Measurements from ENCODE around the gene TUBA1C.
"Not testable (repeated sequence)": the region's sequence is repeated elsewhere in the genome, so short reads cannot be mapped to it uniquely, and the experiment has no call there.

Gene TUBA1C

GRCh38 chr12:49255857-49256637, 8.8 kb upstream of the TUBA1C start:
- no peaks in the 10 kb centered on the region for H3K9me3 ChIP-seq (ENCODE audit: control insufficient read depth, low read length)
- H3K4me3 ChIP-seq (ENCODE audit: extremely low read depth, insufficient read depth, low read length, poor library complexity, severe bottlenecking): no peak overlapping the region
- 89 to 100% methylated on average over 4 to 8 of the region's 11 CpGs for WGBS, 2 experiments (ENCODE audit: insufficient coverage in 2 of 2)
- H3K36me3 ChIP-seq (ENCODE audit: control insufficient read depth, insufficient read depth, low read length): no peaks in the 10 kb centered on the region
- no peak overlapping the region for H3K27ac ChIP-seq (ENCODE audit: low read depth, low read length, severe bottlenecking)
- H3K4me1 ChIP-seq (ENCODE audit: control insufficient read depth, insufficient read depth, low read length, poor library complexity, severe bottlenecking): peaks cover 8% of the 10 kb centered on the region

GRCh38 chr12:49257508-49258184, 7.2 kb upstream of the TUBA1C start:
- not testable (repeated sequence) for H3K9me3 ChIP-seq (ENCODE audit: control insufficient read depth, low read length); H3K4me1 ChIP-seq (ENCODE audit: control insufficient read depth, insufficient read depth, low read length, poor library complexity, severe bottlenecking); H3K4me3 ChIP-seq (ENCODE audit: extremely low read depth, insufficient read depth, low read length, poor library complexity, severe bottlenecking); H3K27ac ChIP-seq (ENCODE audit: low read depth, low read length, severe bottlenecking); H3K36me3 ChIP-seq (ENCODE audit: control insufficient read depth, insufficient read depth, low read length)
- 95 to 98% methylated on average over 7 of the region's 10 CpGs for WGBS, 2 experiments (ENCODE audit: insufficient coverage in 2 of 2)

GRCh38 chr12:49259452-49259851, 5.4 kb upstream of the TUBA1C start:
- WGBS, 2 experiments (ENCODE audit: insufficient coverage in 2 of 2): 86% methylated on average over 2 of the region's 4 CpGs; no CpG with 5 or more reads in 1 of the 2 experiments
- Histone ChIP-seq H3K4me1 (ENCODE audit: control insufficient read depth, insufficient read depth, low read length, poor library complexity, severe bottlenecking) (peaks cover 8% of the 10 kb centered on the region), H3K9me3 (ENCODE audit: control insufficient read depth, low read length) (no peaks in the 10 kb centered on the region), H3K27ac (ENCODE audit: low read depth, low read length, severe bottlenecking) (no peak overlapping the region), H3K36me3 (ENCODE audit: control insufficient read depth, insufficient read depth, low read length) (no peaks in the 10 kb centered on the region), H3K4me3 (ENCODE audit: extremely low read depth, insufficient read depth, low read length, poor library complexity, severe bottlenecking) (no peak overlapping the region)

GRCh38 chr12:49260166-49260565, 4.7 kb upstream of the TUBA1C start:
- Histone ChIP-seq H3K36me3 (ENCODE audit: control insufficient read depth, insufficient read depth, low read length) (no peaks in the 10 kb centered on the region), H3K27ac (ENCODE audit: low read depth, low read length, severe bottlenecking) (no peak overlapping the region), H3K4me3 (ENCODE audit: extremely low read depth, insufficient read depth, low read length, poor library complexity, severe bottlenecking) (no peak overlapping the region), H3K4me1 (ENCODE audit: control insufficient read depth, insufficient read depth, low read length, poor library complexity, severe bottlenecking) (peaks cover 8% of the 10 kb centered on the region), H3K9me3 (ENCODE audit: control insufficient read depth, low read length) (no peaks in the 10 kb centered on the region)
- WGBS, 2 experiments (ENCODE audit: insufficient coverage in 2 of 2): 88 to 91% methylated on average over 2 of the region's 3 CpGs

- H3K4me1 ChIP-seq (ENCODE audit: control insufficient read depth, insufficient read depth, low read length, poor library complexity, severe bottlenecking): peaks cover 8% of the 10 kb centered on the region
- H3K36me3 ChIP-seq (ENCODE audit: control insufficient read depth, insufficient read depth, low read length): peaks cover 2% of the 10 kb centered on the region
- H3K4me3 ChIP-seq (ENCODE audit: extremely low read depth, insufficient read depth, low read length, poor library complexity, severe bottlenecking): no peak overlapping the region
- WGBS, 2 experiments (ENCODE audit: insufficient coverage in 2 of 2): 93 to 96% methylated on average over 9 to 11 of the region's 11 CpGs
- H3K27ac ChIP-seq (ENCODE audit: low read depth, low read length, severe bottlenecking): no peak overlapping the region
- H3K9me3 ChIP-seq (ENCODE audit: control insufficient read depth, low read length): no peaks in the 10 kb centered on the region
Measured at GRCh38 chr12:49260571-49261363, 4.1 kb upstream of the TUBA1C start.

GRCh38 chr12:49261721-49262120, 3.2 kb upstream of the TUBA1C start:
- WGBS, 2 experiments (ENCODE audit: insufficient coverage in 2 of 2): 90% methylated on average over 2 of the region's 2 CpGs; no CpG with 5 or more reads in 1 of the 2 experiments
- no peak overlapping the region for H3K4me3 ChIP-seq (ENCODE audit: extremely low read depth, insufficient read depth, low read length, poor library complexity, severe bottlenecking)
- H3K4me1 ChIP-seq (ENCODE audit: control insufficient read depth, insufficient read depth, low read length, poor library complexity, severe bottlenecking): peaks cover 8% of the 10 kb centered on the region
- H3K36me3 ChIP-seq (ENCODE audit: control insufficient read depth, insufficient read depth, low read length): peaks cover 12% of the 10 kb centered on the region
- no peaks in the 10 kb centered on the region for H3K9me3 ChIP-seq (ENCODE audit: control insufficient read depth, low read length)
- H3K27ac ChIP-seq (ENCODE audit: low read depth, low read length, severe bottlenecking): no peak overlapping the region

- Histone ChIP-seq H3K4me3 (ENCODE audit: extremely low read depth, insufficient read depth, low read length, poor library complexity, severe bottlenecking) (no peak overlapping the region), H3K27ac (ENCODE audit: low read depth, low read length, severe bottlenecking) (no peak overlapping the region), H3K9me3 (ENCODE audit: control insufficient read depth, low read length) (no peaks in the 10 kb centered on the region), H3K4me1 (ENCODE audit: control insufficient read depth, insufficient read depth, low read length, poor library complexity, severe bottlenecking) (peaks cover 20% of the 10 kb centered on the region), H3K36me3 (ENCODE audit: control insufficient read depth, insufficient read depth, low read length) (peaks cover 27% of the 10 kb centered on the region)
- 97 to 100% methylated on average over 4 of the region's 5 CpGs for WGBS, 2 experiments (ENCODE audit: insufficient coverage in 2 of 2)
Measured at GRCh38 chr12:49263400-49263763, 1.5 kb upstream of the TUBA1C start.

- Histone ChIP-seq H3K4me1 (ENCODE audit: control insufficient read depth, insufficient read depth, low read length, poor library complexity, severe bottlenecking) (peaks cover 24% of the 10 kb centered on the region), H3K4me3 (ENCODE audit: extremely low read depth, insufficient read depth, low read length, poor library complexity, severe bottlenecking) (peak overlapping the region; percentile 99), H3K9me3 (ENCODE audit: control insufficient read depth, low read length) (no peaks in the 10 kb centered on the region), H3K36me3 (ENCODE audit: control insufficient read depth, insufficient read depth, low read length) (peaks cover 38% of the 10 kb centered on the region), H3K27ac (ENCODE audit: low read depth, low read length, severe bottlenecking) (peak overlapping the region; percentile 95)
- WGBS, 2 experiments (ENCODE audit: insufficient coverage in 2 of 2): 0 to 2% methylated on average over 30 to 35 of the region's 35 CpGs
Measured at GRCh38 chr12:49264466-49264872, 413 bp upstream of the TUBA1C start.

- peaks cover 78% of the 10 kb centered on the region for H3K36me3 ChIP-seq (ENCODE audit: control insufficient read depth, insufficient read depth, low read length)
- WGBS, 2 experiments (ENCODE audit: insufficient coverage in 2 of 2): 100% methylated on average over 1 of the region's 6 CpGs
- peaks cover 16% of the 10 kb centered on the region for H3K4me1 ChIP-seq (ENCODE audit: control insufficient read depth, insufficient read depth, low read length, poor library complexity, severe bottlenecking)
- H3K9me3 ChIP-seq (ENCODE audit: control insufficient read depth, low read length); H3K4me3 ChIP-seq (ENCODE audit: extremely low read depth, insufficient read depth, low read length, poor library complexity, severe bottlenecking): not testable (repeated sequence)
- H3K27ac ChIP-seq (ENCODE audit: low read depth, low read length, severe bottlenecking): peak overlapping the region; percentile 72
Measured at GRCh38 chr12:49269191-49269590, 4.3 kb downstream of the TUBA1C start.

- Histone ChIP-seq H3K4me3 (ENCODE audit: extremely low read depth, insufficient read depth, low read length, poor library complexity, severe bottlenecking) (no peak overlapping the region), H3K4me1 (ENCODE audit: control insufficient read depth, insufficient read depth, low read length, poor library complexity, severe bottlenecking) (peaks cover 4% of the 10 kb centered on the region), H3K36me3 (ENCODE audit: control insufficient read depth, insufficient read depth, low read length) (peaks cover 54% of the 10 kb centered on the region), H3K9me3 (ENCODE audit: control insufficient read depth, low read length) (no peaks in the 10 kb centered on the region), H3K27ac (ENCODE audit: low read depth, low read length, severe bottlenecking) (no peak overlapping the region)
- WGBS, 2 experiments (ENCODE audit: insufficient coverage in 2 of 2): 95 to 98% methylated on average over 12 to 13 of the region's 16 CpGs
Measured at GRCh38 chr12:49272790-49273725, 8.2 kb downstream of the TUBA1C start.

Measured in mesodermal cell (in vitro differentiated cells).